ENCODE data around the gene SEC31A.

Gene SEC31A

GRCh38 chr4:82801910-82802521, 88.9 kb downstream of the SEC31A start:
- no peak for DNase-seq (ENCODE audit: low read depth)
- TF ChIP-seq CTCF (IDR thresholded peaks at IDR 0.05; ENCODE audit: control insufficient read depth, extremely low read depth, insufficient read depth) = peak; percentile 74
- H3K4me3 ChIP-seq (ENCODE audit: low read depth, low read length) = no peak overlapping the region

GRCh38 chr4:82799006-82799881, 91.7 kb downstream of the SEC31A start:
- peak overlapping the region; percentile 56 for H3K4me3 ChIP-seq (ENCODE audit: low read depth, low read length)
- no peak for TF ChIP-seq CTCF (IDR thresholded peaks at IDR 0.05; ENCODE audit: control insufficient read depth, extremely low read depth, insufficient read depth)
- DNase-seq (ENCODE audit: low read depth) = peak; percentile 33

GRCh38 chr4:82798168-82799005, 92.6 kb downstream of the SEC31A start, which contains the start of gene SCD5:
SCD5 (minus strand) TSS chr4:82798796; CDS start chr4:82798537, 259 bp downstream.
- H3K4me3 ChIP-seq (ENCODE audit: low read depth, low read length) = peak within 1 kb of the TSS; percentile 56
- TF ChIP-seq CTCF (IDR thresholded peaks at IDR 0.05; ENCODE audit: control insufficient read depth, extremely low read depth, insufficient read depth) = no peak
- no peak for DNase-seq (ENCODE audit: low read depth)

GRCh38 chr4:82797405-82798111, 93.4 kb downstream of the SEC31A start:
- DNase-seq (ENCODE audit: low read depth) = no peak
- H3K4me3 ChIP-seq (ENCODE audit: low read depth, low read length) = no peak overlapping the region
- TF ChIP-seq CTCF (IDR thresholded peaks at IDR 0.05; ENCODE audit: control insufficient read depth, extremely low read depth, insufficient read depth) = no peak

GRCh38 chr4:82797040-82797404, 93.9 kb downstream of the SEC31A start:
- no peak for DNase-seq (ENCODE audit: low read depth)
- no peak for TF ChIP-seq CTCF (IDR thresholded peaks at IDR 0.05; ENCODE audit: control insufficient read depth, extremely low read depth, insufficient read depth)
- H3K4me3 ChIP-seq (ENCODE audit: low read depth, low read length) = no peak overlapping the region

- TF ChIP-seq CTCF (IDR thresholded peaks at IDR 0.05; ENCODE audit: control insufficient read depth, extremely low read depth, insufficient read depth) = no peak
- H3K4me3 ChIP-seq (ENCODE audit: low read depth, low read length) = no peak overlapping the region
- DNase-seq (ENCODE audit: low read depth) = no peak
Measured at GRCh38 chr4:82792912-82793649, 97.9 kb downstream of the SEC31A start.
